Activated T-cell treated with anti-CD3 and anti-CD28 coated beads, Interleukin-2, amount 50 U/mL, for 1 hour (primary cell): ENCODE data around the gene NMT1.

Experiments used
- DNase-seq: peaks from one replicate; pipeline ENCODE4 v3.0.0-alpha.2; 2020

The NMT1 gene

DNA sequence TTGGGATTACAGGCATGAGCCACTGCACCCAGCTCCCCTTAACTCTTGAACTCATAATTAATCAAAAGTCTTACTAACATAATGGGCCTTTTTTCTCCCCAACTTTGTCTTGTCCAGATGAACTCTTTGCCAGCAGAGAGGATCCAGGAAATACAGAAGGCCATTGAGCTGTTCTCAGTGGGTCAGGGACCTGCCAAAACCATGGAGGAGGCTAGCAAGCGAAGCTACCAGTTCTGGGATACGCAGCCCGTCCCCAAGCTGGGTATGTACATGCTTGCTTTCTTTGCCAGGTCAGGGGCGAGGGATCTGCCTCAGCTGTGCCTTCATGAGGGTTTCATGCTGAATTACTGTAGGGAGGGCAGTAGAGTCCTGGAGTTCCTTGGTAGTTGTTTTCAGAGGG, 25.3 kb downstream of the NMT1 start:
- DNase-seq: no peak

DNA sequence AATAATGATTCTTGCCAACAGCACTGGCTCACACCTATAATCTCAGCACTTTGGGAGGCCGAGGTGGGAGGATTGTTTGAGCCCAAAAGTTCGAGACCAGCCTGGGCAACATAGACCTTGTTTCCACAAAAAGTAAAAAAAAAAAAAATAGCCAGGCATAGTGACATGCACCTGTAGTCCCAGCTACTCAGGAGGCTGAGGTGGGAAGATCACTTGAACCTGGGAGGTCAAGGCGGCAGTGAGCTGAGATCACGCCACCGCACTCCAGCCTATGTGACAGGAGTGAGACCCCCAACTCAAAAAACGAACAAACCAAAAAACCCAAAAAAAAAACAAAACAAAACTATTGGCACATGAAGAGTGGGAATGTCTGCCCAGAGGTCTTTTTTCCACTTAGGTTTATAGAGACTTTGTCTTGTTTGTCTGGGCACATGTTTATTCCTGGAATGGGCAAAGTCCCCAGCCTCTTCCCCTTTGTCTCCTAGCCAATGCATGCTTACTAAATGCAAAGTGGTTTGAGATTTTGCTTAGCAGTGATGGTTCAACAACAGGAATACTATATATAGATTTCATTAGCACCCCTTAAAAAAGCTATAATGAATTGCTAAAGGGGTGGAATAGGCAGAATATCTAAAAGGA, 25.9 kb downstream of the NMT1 start:
- DNase-seq: no peak

DNA sequence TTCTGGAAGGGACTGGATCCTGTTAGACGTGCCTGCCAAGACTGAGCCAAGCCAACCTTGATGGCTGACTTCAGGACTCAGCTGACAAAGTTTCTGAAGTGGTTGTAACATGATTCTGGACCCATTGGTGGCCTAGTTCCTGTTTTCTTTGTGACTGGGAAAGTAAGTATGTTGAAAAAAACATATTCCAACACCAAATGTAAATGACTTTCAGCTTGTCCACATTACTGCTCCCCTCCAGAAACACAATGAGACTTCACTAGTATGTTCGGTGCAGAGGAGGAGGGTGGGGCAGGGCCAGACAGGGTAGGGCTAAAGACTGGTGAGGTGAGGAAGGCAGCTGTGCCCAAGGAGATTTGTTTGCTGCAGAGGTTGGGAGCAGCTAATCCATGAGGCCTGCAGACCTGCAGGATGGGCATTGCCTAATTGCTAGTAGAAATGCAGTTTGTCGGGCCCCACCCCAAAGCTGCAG, 26.4 kb downstream of the NMT1 start:
- DNase-seq: no peak

DNA sequence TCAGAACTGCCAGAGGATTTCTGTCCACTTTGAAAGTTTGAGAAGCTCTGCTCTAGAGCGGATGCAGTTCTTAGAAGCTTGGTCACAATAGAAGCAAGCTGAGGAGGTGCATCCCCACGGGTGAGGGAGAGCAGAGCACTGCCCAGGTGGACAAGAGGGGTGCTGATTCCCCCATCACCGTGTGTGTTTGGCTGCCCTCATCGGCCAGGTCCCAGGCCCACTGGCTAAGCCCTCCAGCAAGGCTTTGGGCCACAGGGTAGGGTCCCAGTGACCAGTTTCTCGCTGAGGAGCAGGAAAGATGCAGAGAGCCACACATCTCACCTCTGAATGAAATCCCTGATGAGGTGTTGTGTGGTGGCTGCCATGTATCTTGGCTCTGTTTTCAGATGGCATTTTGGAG, 26.9 kb downstream of the NMT1 start:
- DNase-seq: no peak

DNA sequence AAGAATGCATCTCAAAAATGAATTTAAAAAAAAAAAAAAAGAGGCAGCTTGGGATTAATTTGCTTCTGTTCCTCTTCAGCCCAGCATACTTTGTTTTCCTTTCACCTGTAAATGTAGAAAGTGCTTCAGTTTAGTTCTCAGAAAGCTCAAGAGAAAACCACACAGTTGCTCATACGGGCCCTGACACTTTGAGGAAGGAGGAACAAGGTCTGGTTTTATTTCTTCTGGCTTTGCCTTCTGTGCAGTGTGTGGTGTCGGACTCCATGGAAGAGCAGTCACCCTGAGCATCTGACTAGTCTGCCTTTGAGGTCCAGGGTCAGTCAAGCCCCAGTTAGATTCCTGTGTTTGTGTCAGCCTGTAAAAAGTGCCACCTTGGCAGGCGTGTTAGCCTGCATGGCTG, 27.6 kb downstream of the NMT1 start:
- DNase-seq: no peak

DNA sequence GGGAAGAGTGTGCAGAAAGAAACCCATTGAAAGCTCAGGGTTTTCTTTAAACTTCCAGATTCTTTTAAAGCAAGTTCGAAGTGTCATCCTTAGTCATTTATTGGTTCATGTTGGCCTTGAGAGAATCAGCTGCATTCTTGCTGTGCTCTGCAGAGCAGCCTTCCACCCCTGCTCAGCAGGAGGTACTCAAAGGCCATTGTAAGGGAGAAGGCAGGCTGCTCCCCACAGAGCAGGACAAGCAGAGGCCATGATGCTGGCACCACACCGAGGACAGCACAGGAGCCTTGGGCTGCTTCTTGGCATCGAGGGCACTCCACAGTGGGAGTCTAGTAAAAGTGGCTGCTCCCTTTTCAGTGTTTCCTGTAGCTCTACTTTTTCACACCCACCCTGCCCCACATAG, 29.6 kb downstream of the NMT1 start:
- DNase-seq: no peak

DNA sequence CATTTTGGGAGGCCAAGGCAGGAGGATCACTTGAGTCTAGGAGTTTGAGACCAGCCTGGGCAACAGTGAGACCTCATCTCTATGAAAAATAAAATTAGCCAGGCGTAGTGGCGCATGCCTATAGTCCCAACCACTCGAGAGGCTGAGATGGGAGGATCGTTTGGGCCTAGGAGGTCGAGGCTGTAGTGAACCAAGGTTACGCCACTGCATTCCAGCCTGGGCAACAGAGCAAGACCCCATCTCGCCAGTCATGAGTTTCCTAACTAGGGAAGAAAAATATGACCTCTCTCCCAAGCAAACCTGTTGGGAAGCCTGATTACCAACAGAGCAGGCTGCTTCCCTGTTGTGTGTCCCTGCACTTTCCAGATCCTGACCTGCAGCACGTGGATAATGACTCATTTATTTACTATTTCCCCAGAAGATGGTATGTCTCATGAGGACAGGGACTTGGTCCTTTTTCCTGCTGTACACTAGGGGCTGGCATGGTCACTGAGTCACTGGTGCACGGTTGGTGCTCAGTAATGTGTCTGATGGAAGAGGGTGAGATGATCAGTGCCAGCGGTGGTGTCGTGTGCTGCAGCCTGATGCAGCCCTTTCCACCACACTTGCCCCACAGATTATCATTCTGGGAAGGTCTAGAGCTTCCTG, 30.8 kb downstream of the NMT1 start:
- DNase-seq: no peak

DNA sequence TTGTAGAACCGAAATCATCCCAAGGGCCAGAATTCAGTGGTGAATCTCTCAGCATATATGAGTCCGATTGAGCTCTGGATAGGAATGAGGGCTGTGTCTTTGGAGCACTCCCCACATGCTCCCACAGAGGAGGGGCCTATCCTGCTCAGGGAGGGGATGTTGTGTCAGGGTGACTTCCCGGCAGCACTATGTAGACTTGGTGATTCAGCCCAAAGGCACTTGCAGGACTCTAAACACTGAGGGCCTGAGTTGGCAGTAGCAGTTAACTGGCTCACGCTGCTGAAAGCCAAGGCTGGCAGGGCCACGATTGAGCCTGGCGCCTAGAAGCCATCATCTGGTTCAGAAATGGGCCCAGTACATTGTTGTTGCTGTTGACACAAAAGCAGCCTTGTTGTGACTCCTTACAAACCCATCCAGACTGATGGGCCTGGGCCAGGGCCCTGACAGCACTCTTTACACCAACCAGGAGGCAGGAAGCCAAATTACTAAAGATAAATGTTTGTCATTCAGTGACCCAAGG, 31.9 kb downstream of the NMT1 start:
- DNase-seq: no peak

DNA sequence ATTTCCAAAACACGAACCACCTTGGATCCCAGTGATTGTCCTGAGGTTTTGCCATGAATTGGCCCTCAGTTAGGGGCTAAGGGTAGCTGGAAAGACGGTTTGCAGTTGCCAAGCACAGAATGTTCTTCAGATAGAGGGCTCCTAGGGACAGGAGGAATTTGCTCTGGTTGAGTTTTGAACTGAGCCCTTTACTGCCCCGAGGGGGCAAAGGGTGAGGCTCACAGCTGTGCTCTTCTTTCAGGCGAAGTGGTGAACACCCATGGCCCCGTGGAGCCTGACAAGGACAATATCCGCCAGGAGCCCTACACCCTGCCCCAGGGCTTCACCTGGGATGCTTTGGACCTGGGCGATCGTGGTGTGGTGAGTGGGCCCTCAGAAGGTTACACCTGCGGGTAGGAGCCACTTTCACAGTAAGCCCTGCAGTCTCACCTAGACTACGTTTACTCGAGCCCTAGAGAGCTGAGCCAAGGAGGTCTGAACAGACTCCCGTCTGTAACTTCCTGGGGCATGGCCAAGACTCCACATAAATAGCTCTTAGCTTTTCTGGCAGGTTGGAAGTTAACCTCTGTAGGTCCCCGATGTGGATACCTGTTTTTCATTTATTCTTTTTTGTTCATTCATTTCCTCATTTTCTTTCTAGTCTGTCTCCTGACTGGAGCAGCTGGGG, 32.5 kb downstream of the NMT1 start:
- no peak for DNase-seq

DNA sequence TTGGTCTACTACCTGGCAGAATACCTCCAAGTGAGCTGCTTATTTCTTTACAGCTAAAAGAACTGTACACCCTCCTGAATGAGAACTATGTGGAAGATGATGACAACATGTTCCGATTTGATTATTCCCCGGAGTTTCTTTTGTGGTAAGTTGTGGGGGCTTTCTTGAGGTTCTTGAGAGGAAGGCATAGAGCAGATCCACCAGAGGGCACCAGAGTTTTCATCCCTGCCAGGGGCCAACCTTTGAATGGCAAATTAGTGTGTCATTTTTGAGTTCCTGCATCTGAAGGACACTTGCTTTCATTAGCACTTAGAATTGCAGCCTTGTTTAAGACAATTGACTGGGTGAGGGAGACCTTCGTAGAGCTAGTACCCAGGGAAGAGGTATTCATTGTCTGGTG, 35.0 kb downstream of the NMT1 start:
- no peak for DNase-seq

DNA sequence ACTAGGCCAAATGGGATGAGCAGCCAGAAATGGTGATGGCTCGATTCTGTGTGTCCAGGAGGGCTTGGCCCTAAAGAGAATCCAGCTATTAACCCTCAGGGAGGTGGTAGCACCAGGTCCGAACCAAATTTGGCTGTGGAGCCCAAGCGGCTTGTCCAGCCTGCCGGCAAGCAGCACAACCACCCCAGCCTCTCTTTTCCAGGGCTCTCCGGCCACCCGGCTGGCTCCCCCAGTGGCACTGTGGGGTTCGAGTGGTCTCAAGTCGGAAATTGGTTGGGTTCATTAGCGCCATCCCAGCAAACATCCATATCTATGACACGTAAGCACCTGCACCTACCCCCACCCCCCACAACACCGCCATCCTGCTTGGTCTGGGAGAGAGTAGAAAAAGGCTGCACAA, 35.8 kb downstream of the NMT1 start:
- no peak for DNase-seq

DNA sequence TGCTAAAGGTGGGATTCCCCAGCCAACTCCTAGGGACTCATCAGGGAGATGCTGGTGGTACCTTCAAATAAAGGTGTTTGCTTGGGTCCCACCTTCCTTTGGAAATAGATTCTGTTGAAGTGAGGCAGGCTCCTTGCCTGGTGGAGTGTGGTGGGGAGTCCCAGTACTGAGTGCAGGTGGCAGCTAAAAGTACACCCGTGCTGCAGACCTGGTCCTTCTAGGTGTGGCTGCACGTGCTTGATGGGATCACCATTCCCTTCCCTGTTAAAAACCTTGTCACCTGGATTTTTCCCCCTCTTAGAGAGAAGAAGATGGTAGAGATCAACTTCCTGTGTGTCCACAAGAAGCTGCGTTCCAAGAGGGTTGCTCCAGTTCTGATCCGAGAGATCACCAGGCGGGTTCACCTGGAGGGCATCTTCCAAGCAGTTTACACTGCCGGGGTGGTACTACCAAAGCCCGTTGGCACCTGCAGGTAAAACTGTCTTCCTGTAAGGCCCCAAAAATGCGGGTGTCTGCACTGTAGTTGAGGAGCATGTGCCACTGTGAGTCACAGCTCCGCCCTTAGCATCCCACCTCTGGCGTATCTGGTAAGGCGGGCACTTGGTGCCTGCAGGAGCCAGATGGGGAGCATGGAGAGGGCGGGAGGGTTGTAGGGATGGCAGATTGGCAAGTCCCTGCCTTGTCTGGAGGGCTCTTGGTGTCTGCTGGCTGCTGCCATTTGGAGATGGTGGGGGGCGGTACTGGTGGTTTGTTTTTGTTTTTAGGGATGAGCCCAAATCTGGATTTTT, 37.2 kb downstream of the NMT1 start:
- no peak for DNase-seq

DNA sequence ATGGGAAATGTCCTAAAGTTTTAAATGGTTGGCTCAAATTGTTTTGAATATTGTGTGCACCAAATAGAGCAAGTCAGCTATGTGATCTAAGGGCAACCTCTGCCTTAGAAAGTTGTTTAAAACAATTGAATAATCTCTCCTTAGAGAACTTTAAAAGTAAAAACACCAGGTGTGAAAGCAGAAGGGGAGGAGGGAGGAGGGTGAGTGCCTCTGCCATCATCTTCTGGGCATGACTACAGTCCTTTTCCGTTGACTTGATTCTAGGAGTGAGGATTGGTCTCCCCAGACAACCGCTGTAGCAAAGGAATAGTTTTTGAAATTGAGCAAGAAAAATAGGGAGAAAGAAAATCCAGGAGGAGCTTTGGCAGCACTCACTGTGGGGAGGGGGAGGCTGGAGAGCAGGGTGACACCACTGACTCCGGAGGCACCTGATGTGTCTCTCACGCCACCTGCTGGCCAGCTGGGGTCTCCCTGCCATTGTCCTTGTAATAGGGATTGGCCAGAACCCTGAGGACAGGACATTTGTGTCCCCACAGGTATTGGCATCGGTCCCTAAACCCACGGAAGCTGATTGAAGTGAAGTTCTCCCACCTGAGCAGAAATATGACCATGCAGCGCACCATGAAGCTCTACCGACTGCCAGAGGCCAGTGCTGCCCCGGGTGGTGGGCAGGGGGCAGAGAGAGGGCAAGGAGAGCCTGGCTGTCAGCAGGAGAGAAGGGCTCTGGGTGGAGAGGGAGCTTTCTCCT, 37.9 kb downstream of the NMT1 start:
- DNase-seq: peak; percentile 78

DNA sequence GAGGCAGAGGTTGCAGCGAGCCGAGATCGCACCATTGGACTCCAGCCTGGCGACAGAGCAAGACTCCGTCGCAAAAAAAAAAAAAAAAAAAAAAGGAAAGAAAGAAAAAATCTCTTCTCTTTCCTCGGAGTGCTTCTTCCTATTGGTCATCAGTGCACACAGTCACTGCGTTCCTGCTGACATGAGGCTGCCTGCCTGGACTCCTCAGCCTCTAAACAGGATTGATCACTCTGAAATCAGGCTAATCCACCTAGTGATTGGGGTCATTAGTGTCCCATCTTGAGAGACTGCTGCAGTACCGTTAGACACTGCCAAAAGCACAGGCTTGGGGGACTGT, 40.4 kb downstream of the NMT1 start:
- no peak for DNase-seq

DNA sequence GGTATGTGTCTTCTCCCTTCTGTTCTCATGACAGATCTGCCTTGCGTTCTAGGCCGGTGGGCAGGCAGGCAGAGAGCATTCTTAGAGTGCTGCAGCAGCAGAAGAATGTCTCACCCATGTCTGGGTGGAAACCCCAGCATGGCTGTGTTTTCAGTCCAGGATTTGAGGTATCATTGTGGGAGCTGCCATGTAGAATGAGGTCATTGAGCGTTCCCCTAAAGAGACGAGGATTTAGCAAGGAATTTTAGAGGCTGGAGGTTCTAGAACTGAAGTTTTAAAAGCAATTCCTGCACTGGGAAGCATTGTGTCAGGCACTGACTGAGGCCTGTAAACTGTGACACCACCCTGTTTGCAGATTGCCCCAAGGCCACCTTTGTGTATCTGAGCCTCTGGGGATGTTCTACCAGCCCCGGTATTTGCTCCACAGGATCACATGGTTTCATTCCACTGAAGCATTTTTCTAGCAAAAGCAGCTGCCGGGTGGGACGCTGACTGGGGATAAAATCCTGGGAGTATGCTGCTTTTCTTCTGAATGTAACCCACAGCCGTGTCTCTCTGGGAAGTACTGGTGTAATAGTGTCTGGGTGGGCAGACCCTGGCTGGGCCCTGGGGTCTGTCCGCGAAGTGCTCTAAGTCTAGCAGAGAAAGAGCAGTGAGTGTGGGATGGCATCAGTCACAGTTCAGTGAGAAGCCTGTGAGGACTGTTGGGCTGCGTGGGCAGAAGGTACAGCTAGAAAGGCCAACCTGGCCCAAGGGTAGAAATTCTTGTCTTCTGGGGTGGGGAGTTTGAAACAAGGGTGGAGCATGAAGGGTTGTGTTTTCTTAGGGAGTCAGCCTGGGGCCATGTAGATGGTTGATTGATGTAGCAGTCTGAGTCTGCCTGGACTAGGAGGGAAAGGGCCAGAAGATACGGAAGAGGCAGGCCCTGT, 41.0 kb downstream of the NMT1 start:
- no peak for DNase-seq

DNA sequence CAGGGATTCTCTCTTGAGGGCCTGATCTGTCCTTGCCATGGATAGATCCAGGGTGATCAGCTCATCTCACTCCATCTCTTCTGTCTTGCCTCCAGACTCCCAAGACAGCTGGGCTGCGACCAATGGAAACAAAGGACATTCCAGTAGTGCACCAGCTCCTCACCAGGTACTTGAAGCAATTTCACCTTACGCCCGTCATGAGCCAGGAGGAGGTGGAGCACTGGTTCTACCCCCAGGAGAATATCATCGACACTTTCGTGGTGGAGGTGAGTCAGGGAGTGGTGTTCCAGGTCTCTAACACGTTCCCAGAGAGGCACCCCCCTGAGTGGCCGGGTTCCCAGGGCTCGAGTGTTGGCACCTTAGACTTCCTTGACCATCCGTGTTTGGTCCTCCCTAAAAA, 41.7 kb downstream of the NMT1 start:
- no peak for DNase-seq

DNA sequence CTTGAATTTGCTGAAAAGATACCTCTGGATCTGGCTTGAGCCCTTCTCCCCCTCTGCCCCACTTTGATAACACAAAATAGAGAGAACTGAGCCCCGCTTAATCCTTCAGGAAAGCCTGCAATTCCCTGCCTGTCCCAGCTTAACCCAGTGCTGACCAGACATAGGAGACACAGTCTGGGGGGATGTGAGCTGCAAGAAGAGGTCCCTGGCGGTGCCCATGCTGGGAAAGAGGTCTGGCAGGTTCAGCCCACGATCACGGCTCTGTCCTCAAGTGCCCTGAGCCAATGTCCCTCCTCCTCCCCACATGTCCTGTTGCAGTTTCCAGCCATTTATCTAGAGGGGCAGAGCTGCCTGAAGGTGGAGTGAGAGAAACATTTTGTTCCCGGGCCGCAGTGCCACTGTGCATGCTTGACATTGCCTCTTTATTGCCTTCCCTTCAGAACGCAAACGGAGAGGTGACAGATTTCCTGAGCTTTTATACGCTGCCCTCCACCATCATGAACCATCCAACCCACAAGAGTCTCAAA, 42.2 kb downstream of the NMT1 start:
- no peak for DNase-seq

DNA sequence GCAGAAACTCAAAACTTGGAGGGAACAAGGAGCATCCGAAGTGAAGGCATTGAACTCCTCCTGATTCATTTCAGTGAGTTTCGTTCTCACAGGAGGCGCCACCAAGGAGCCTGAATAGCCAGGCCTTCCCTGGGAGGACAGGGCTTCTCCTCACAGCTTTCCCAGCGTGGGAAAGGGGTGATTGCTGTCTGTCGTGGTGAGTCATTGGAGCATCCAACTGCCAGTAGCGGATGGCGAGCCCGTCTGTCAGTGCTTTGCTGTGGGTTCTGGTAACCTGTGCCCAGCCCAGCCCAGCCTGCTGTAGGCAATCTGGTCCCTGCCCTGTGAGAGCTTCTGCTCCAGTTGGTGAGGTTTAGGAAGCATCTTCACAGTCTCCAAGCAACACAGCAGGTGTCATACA, 42.9 kb downstream of the NMT1 start:
- no peak for DNase-seq

DNA sequence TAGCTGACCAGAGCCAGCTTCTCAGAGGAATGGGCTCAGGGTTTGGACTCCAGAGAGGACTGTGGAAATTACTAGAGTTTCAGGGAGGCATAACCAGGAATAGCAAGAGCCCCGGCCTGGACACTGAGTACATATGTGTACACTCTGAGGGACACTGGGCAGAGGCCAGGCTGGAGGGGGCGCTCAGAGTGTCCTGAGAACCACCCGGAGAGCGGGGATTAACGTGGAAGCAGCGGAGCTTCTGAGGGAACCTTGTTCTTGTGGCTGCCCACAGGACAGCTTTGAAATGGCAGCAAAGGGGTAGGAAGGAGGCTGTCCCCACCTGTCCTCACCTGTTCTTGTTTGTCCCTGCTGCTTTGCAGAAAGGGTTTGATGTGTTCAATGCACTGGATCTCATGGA, 43.4 kb downstream of the NMT1 start:
- no peak for DNase-seq

DNA sequence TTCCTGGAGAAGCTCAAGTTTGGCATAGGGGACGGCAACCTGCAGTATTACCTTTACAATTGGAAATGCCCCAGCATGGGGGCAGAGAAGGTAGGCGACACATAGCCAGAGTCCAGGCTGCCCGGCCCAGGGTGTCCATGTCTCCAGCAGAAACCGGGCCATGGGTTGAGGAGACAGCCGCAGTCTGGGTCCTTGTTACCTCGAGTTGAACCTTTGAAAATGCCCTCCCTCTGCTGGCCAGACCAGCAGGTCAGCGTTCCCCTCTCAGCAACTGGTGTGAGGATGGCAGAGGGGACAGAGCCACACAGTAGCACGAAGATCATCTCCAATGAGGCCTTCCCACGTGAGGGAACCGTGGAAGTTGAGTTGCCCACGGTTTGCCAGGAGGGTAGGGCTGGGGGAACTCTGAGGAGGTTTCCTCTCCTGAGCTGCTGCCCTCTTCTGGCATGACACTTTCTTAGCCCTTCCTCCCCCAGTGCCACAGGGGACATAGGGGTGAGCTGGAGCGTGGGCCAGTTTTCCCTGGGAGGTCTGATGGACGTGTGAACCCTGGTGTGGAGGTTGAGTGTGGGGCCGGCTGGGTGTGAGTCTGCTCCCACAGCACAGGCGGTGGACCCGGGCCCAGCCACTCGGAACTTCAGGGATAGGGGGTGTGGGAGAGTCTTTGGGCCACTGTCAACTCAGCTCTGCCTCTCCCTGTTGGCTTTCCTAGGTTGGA, 43.9 kb downstream of the NMT1 start:
- DNase-seq: no peak

DNA sequence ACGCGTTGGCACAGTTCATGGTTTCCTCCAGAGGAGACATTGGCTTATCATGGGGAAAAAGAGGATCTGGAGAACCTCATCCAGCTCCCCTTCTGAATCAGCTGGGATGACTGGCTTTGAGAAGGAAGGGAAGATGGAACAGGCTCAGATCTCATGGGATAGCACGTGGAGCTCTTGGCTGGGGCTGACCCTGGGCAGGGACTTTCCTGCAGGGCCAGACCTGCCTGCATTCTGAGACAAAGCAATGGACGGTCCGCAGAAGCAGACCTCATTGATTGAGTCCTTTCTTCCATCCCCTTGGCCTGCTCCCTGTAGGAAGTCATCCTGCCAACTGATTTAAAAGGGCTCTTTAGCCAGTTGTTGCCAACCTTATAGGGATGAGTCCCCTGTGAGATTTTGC, 45.0 kb downstream of the NMT1 start:
- DNase-seq: no peak
